HEK293 (cell line): ENCODE results near the gene DES.

Experiments
- ATF2 ChIP-seq: fragments of 450-650 bp; formaldehyde crosslinking; IDR thresholded peaks from 2 replicates; pipeline ENCODE4 v1.5.1; 2016; ENCODE audit warnings: missing biosample characterization, missing genetic modification characterization, low read depth
- IKZF3 ChIP-seq: fragments of 450-650 bp; IDR thresholded peaks from 2 replicates; pipeline ENCODE4 v1.5.0; 2018; ENCODE audit warnings: missing biosample characterization, mild to moderate bottlenecking, missing genetic modification characterization, moderate library complexity
- MEIS1 ChIP-seq: sonication (generic); formaldehyde crosslinking; IDR thresholded peaks from 2 replicates; pipeline ENCODE4 v1.8.1; 2022; ENCODE audit warnings: missing genetic modification reagents, mild to moderate bottlenecking, borderline replicate concordance
- SETDB1 ChIP-seq: IDR thresholded peaks from one replicate; pipeline ENCODE4 v1.6.1; 2017; ENCODE audit warnings: mild to moderate bottlenecking, low read length, moderate library complexity, mixed read lengths; ENCODE audit not compliant: insufficient read length
- TCF7L2 ChIP-seq: IDR thresholded peaks from 2 replicates; pipeline ENCODE4 v1.6.1; 2011; ENCODE audit warnings: low read depth, mild to moderate bottlenecking, inconsistent platforms, low read length, moderate library complexity, borderline replicate concordance
- ZNF138 ChIP-seq: fragments of 450-650 bp; formaldehyde crosslinking; IDR thresholded peaks from 2 replicates; pipeline ENCODE4 v1.5.1; 2016; ENCODE audit warnings: missing biosample characterization, missing genetic modification characterization, borderline replicate concordance
- ZNF24 ChIP-seq: fragments of 450-650 bp; formaldehyde crosslinking; IDR thresholded peaks from 2 replicates; pipeline ENCODE4 v1.5.1; 2016; ENCODE audit warnings: missing biosample characterization, missing genetic modification characterization
- ZNF549 ChIP-seq: fragments of 450-650 bp; IDR thresholded peaks from 2 replicates; pipeline ENCODE4 v1.5.1; 2018; ENCODE audit warnings: missing biosample characterization, missing genetic modification characterization, mild to moderate bottlenecking, inconsistent platforms, moderate library complexity
- ZNF785 ChIP-seq: fragments of 450-650 bp; formaldehyde crosslinking; IDR thresholded peaks from 2 replicates; pipeline ENCODE4 v1.5.1; 2016; ENCODE audit warnings: missing biosample characterization, missing genetic modification characterization
- TF ChIP-seq, protein P1 (sequence below): fragments of 450-650 bp; formaldehyde crosslinking; IDR thresholded peaks from 2 replicates; pipeline ENCODE4 v1.5.1; 2016; ENCODE audit warnings: missing biosample characterization, missing genetic modification characterization
- TF ChIP-seq, protein P2 (sequence below): fragments of 450-650 bp; formaldehyde crosslinking; IDR thresholded peaks from 2 replicates; pipeline ENCODE4 v1.5.1; 2017; ENCODE audit warnings: missing biosample characterization, missing genetic modification characterization
- TF ChIP-seq, protein P3 (sequence below): fragments of 450-650 bp; formaldehyde crosslinking; IDR thresholded peaks from 2 replicates; pipeline ENCODE4 v1.5.1; 2016; ENCODE audit warnings: missing biosample characterization, missing genetic modification characterization, borderline replicate concordance
- TF ChIP-seq, protein P4 (sequence below): fragments of 450-650 bp; formaldehyde crosslinking; IDR thresholded peaks from 2 replicates; pipeline ENCODE4 v1.5.1; 2016; ENCODE audit warnings: missing biosample characterization, missing genetic modification characterization

- no peak for TF ChIP-seq ZNF138 (tag by site-specific recombination)
- TF ChIP-seq, protein P1, sequence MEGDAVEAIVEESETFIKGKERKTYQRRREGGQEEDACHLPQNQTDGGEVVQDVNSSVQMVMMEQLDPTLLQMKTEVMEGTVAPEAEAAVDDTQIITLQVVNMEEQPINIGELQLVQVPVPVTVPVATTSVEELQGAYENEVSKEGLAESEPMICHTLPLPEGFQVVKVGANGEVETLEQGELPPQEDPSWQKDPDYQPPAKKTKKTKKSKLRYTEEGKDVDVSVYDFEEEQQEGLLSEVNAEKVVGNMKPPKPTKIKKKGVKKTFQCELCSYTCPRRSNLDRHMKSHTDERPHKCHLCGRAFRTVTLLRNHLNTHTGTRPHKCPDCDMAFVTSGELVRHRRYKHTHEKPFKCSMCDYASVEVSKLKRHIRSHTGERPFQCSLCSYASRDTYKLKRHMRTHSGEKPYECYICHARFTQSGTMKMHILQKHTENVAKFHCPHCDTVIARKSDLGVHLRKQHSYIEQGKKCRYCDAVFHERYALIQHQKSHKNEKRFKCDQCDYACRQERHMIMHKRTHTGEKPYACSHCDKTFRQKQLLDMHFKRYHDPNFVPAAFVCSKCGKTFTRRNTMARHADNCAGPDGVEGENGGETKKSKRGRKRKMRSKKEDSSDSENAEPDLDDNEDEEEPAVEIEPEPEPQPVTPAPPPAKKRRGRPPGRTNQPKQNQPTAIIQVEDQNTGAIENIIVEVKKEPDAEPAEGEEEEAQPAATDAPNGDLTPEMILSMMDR (tag by site-specific recombination) = no peak
- TF ChIP-seq, protein P2, sequence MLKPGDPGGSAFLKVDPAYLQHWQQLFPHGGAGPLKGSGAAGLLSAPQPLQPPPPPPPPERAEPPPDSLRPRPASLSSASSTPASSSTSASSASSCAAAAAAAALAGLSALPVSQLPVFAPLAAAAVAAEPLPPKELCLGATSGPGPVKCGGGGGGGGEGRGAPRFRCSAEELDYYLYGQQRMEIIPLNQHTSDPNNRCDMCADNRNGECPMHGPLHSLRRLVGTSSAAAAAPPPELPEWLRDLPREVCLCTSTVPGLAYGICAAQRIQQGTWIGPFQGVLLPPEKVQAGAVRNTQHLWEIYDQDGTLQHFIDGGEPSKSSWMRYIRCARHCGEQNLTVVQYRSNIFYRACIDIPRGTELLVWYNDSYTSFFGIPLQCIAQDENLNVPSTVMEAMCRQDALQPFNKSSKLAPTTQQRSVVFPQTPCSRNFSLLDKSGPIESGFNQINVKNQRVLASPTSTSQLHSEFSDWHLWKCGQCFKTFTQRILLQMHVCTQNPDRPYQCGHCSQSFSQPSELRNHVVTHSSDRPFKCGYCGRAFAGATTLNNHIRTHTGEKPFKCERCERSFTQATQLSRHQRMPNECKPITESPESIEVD = no peak
- TF ChIP-seq, protein P3, sequence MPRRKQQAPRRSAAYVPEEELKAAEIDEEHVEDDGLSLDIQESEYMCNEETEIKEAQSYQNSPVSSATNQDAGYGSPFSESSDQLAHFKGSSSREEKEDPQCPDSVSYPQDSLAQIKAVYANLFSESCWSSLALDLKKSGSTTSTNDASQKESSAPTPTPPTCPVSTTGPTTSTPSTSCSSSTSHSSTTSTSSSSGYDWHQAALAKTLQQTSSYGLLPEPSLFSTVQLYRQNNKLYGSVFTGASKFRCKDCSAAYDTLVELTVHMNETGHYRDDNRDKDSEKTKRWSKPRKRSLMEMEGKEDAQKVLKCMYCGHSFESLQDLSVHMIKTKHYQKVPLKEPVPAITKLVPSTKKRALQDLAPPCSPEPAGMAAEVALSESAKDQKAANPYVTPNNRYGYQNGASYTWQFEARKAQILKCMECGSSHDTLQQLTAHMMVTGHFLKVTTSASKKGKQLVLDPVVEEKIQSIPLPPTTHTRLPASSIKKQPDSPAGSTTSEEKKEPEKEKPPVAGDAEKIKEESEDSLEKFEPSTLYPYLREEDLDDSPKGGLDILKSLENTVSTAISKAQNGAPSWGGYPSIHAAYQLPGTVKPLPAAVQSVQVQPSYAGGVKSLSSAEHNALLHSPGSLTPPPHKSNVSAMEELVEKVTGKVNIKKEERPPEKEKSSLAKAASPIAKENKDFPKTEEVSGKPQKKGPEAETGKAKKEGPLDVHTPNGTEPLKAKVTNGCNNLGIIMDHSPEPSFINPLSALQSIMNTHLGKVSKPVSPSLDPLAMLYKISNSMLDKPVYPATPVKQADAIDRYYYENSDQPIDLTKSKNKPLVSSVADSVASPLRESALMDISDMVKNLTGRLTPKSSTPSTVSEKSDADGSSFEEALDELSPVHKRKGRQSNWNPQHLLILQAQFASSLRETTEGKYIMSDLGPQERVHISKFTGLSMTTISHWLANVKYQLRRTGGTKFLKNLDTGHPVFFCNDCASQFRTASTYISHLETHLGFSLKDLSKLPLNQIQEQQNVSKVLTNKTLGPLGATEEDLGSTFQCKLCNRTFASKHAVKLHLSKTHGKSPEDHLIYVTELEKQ (tag by site-specific recombination) = no peak
- TF ChIP-seq ATF2 (tag by site-specific recombination) = no peak
- TF ChIP-seq TCF7L2 = no peak
- TF ChIP-seq SETDB1 = no peak
- TF ChIP-seq, protein P4, sequence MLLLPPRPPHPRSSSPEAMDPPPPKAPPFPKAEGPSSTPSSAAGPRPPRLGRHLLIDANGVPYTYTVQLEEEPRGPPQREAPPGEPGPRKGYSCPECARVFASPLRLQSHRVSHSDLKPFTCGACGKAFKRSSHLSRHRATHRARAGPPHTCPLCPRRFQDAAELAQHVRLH (tag by site-specific recombination) = no peak
- TF ChIP-seq ZNF24 (tag by site-specific recombination) = no peak
- no peak for TF ChIP-seq MEIS1 (CRISPR knock-in tag)
- no peak for TF ChIP-seq ZNF549 (tag by site-specific recombination)
- no peak for TF ChIP-seq ZNF785
- TF ChIP-seq IKZF3 = no peak
These were observed 1.4 kb downstream of the DES start for GRCh38 chr2:219419331-219420197.
